GM10266 (cell line): ENCODE data around the gene SEMA5A.
"Not testable (repeated sequence)": the region's sequence is repeated elsewhere in the genome, so short reads cannot be mapped to it uniquely, and the experiment has no call there.

Experiments used
- DNase-seq: peaks from one replicate; pipeline ENCODE4 v3.0.0; 2012; ENCODE audit errors: extremely low spot score
- TF ChIP-seq, protein P1 (sequence below): IDR thresholded peaks from 2 replicates; pipeline ENCODE4 v1.5.1; 2012; ENCODE audit warnings: mild to moderate bottlenecking, low read depth; ENCODE audit not compliant: control insufficient read depth, insufficient read depth; ENCODE audit errors: missing control alignments

Gene SEMA5A

GRCh38 chr5:9415566-9415965 lies 130.3 kb downstream of the SEMA5A start:
- TF ChIP-seq, protein P1, sequence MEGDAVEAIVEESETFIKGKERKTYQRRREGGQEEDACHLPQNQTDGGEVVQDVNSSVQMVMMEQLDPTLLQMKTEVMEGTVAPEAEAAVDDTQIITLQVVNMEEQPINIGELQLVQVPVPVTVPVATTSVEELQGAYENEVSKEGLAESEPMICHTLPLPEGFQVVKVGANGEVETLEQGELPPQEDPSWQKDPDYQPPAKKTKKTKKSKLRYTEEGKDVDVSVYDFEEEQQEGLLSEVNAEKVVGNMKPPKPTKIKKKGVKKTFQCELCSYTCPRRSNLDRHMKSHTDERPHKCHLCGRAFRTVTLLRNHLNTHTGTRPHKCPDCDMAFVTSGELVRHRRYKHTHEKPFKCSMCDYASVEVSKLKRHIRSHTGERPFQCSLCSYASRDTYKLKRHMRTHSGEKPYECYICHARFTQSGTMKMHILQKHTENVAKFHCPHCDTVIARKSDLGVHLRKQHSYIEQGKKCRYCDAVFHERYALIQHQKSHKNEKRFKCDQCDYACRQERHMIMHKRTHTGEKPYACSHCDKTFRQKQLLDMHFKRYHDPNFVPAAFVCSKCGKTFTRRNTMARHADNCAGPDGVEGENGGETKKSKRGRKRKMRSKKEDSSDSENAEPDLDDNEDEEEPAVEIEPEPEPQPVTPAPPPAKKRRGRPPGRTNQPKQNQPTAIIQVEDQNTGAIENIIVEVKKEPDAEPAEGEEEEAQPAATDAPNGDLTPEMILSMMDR = no peak
- DNase-seq = no peak

GRCh38 chr5:9415091-9415490 lies 130.8 kb downstream of the SEMA5A start:
- no peak for DNase-seq

GRCh38 chr5:9411142-9411541 lies 134.7 kb downstream of the SEMA5A start:
- TF ChIP-seq, protein P1 = no peak
- no peak for DNase-seq

More at GRCh38 chr5:9415091-9415490, 130.8 kb downstream of the SEMA5A start:
- TF ChIP-seq, protein P1 = no peak

DNA sequence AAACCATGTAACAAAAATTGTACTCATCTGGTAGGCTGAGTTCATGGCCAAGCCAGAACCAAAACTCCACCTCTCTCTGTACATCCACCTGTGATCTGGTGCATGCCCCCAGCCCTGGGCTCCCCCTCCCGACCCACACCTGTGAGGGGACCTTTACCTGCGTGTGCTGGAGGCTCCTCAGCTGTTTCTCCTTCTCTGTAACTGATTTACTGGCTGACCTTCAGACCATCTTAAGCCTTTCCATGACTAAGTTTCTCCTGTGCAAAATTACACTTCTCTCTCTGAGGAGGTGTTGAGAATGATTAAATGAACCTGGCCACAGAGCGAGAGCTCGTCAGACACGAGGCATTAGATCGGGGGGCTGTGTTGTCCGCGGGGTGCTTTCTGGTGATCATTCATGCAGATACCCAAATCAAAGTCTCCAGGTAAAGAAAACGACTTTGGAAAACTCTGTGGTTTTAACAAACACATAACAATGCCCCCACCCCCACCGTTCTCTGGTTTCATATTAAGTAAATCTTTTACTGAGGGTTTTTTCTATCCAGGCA lies 136.4 kb downstream of the SEMA5A start:
- DNase-seq = no peak
- TF ChIP-seq, protein P1 = no peak

DNA sequence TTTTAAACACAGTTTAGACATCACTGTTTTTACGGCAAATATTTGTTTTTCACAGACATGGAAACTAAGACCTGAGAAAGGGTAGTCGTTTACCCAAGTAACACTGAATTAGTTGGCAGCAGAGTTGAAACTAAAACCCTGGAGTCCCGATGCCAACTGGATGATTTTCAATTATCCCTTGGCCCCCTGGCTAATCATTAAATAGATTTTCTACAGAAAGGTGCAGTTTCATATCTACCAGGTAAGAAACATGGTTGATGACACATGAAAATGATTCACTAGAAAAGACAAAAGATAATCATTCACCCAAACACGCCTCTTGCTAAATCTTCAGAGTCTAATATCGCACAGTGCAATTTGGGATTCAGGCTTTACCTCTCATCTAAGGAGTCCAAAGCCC lies 136.9 kb downstream of the SEMA5A start:
- TF ChIP-seq, protein P1 = no peak
- no peak for DNase-seq

DNA sequence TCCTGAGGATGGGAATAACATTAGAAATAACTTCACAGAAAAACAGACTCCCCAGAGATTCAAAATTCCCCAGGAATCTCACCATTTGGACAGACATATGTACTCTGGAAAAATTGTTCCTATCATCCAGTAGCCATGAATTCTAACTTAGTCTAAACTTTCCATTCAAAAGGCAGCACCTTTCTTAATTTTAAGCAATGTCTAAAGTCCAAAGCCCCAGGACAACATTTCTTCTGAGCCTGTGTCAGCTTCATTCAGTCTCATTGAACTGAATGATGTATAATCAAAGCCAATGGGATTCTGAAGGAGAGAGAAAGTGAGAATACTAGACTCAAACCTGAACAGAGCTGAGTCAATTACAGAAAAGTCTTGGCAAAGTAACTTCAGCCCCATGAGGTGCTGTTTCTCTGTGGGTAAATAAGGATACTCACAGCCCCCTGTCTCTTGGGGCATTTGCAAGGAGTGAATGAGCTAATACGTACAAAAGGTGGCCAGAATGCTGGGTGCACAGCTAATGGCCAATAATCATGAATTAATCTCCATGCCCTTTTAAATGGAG lies 140.6 kb downstream of the SEMA5A start:
- TF ChIP-seq, protein P1 = no peak
- DNase-seq = no peak

GRCh38 chr5:9401786-9402472 lies 143.9 kb downstream of the SEMA5A start:
- no peak for DNase-seq
- TF ChIP-seq, protein P1 = no peak

GRCh38 chr5:9399783-9400182 lies 146.1 kb downstream of the SEMA5A start:
- DNase-seq = not testable (repeated sequence)
